Adipose tissue (tissue), 3 donors: Measurements from ENCODE around the gene SLC15A1. TPM values are rescaled to one million over a fixed set of nuclear protein-coding genes. Genes with fewer than 3 reads are reported as not detected.
"Not testable (repeated sequence)": the region's sequence is repeated elsewhere in the genome, so short reads cannot be mapped to it uniquely, and the experiment has no call there.

Experiments used
- H3K27ac ChIP-seq: one replicate; pipeline ENCODE4 v1.5.1; 2013; ENCODE audit warnings: low read depth, low read length
- WGBS, 3 donors: extraction: QIAGEN DNeasy Blood & Tissue Kit; methylation state at CpG; one replicate each; pipeline ENCODE4 v1.1.7; 2013; 5-methylcytosine and 5-hydroxymethylcytosine counted together
- polyA plus RNA-seq, 3 donors: library from polyadenylated mRNA; stranded (reverse); fragments of 200-250 nt; gene quantifications; one replicate each; pipeline ENCODE4 v1.2.3, GENCODE V29; 2013
- donor health status: healthy with polysubstance abuse.
- donor health status: Bipolar disorder and iron deficiency.
- donor health status: healthy.

SLC15A1 gene
- polyA plus RNA-seq, 3 donors: 0.09 to 1.8 TPM; not detected in 1

DNA sequence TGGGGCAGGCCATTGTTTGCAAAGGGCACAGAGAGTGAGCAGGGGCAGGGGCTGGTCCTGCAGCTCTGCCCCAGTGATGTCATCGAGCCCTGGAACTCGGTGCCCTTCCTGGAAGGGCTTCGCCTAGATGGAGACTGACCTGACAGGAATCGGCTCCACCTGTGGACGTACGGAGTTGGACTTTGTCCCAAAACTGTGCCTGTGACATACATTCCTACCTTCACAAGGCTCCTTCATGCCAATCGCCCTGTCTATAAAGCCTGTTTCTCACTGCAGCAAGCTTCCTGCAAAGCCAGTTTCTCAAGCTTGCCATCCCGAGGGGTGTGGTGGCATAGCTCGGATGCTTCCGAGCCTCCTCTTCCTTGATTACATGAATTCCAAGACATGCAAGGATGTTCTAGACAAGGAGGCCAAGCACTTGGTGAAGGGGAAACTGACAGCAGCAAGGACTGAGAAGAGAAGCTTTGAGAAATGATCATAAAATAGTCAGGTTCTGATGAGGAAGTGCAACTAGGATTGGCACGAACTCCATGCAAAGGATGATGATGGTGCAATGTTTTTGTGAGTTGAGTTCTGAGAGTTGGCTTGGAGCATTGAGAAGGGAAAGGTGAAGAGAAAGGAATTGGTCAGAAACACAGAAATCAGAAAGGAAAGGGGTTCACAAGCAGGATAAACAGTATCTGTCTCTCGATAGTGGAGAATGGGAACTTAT lies 101.9 kb downstream of the SLC15A1 start:
- H3K27ac ChIP-seq: no peak overlapping the region
- 42 to 82% (median 77%) methylated on average over 12 of the region's 12 CpGs for WGBS, 3 donors

DNA sequence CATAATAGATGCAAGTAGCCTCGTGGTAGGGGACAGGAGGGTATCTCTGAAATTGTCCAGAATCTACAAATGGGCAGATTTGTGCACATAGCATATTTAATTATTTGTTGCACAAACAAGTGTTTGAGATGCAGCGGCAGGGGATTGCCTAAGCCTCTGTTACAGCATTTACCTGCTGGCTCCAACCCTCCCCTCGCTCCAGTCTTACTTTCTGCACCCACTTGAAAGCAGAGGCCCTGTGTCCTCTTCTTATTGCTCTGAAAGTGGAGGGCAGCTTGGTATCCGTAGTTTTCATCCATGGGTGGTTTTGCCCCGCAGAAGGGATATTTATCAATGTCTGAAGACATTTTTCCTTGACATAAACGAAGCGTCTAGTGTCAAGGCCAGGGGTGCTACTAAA lies 102.6 kb downstream of the SLC15A1 start:
- 67 to 87% (median 87%) methylated on average over 7 of the region's 7 CpGs for WGBS, 3 donors
- no peak overlapping the region for H3K27ac ChIP-seq

- H3K27ac ChIP-seq: no peak overlapping the region
- 69 to 87% (median 87%) methylated on average over 3 of the region's 3 CpGs for WGBS, 3 donors
These were observed 103.8 kb downstream of the SLC15A1 start for GRCh38 chr13:98648686-98649085.

DNA sequence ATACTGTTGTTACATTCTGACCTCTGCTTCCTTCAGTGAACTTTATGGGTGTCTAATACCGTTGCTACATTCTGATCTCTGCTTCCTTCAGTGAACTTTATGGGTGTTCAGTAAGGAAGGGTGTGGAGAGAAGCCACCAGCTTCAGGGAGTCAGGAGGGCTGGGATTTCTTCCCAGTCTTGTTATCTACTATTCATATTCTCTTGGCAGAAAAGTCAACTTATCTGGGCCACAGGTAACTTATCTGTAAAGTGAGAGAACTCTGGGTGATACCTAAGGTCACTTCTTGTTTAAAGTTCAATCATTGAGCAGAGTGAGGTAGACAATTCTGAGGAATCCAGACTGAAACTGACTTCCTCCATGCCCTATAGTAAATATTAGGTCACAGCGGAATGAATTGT lies 104.3 kb downstream of the SLC15A1 start:
- 33 to 69% (median 61%) methylated on average over 2 of the region's 2 CpGs for WGBS, 3 donors
- no peak overlapping the region for H3K27ac ChIP-seq

GRCh38 chr13:98647121-98647520 lies 105.4 kb downstream of the SLC15A1 start:
- 86 to 97% (median 94%) methylated on average over 2 of the region's 2 CpGs for WGBS, 3 donors
- no peak overlapping the region for H3K27ac ChIP-seq

- WGBS, 3 donors: 77 to 85% (median 80%) methylated on average over 1 of the region's 1 CpG
- H3K27ac ChIP-seq: no peak overlapping the region
These were observed 109.0 kb downstream of the SLC15A1 start for GRCh38 chr13:98643479-98643878.

GRCh38 chr13:98641075-98641474 lies 111.4 kb downstream of the SLC15A1 start:
- no peak overlapping the region for H3K27ac ChIP-seq
- 92 to 93% (median 92%) methylated on average over 13 of the region's 13 CpGs for WGBS, 3 donors

- H3K27ac ChIP-seq: not testable (repeated sequence)
- WGBS, 3 donors: 87 to 95% (median 88%) methylated on average over 4 of the region's 4 CpGs
These were observed 112.7 kb downstream of the SLC15A1 start for GRCh38 chr13:98639785-98640184.

GRCh38 chr13:98638352-98638751 lies 114.1 kb downstream of the SLC15A1 start:
- WGBS, 3 donors: 92 to 95% (median 94%) methylated on average over 8 of the region's 8 CpGs
- H3K27ac ChIP-seq: not testable (repeated sequence)

Other genes starting within 250 kb of the SLC15A1 start
- gene STK24, start 175.6 kb downstream of the SLC15A1 start, polyA plus RNA-seq: 10 to 100 TPM; 30.4 to 65.9 (median 52.7) TPM
- 10 to 100 TPM; 21.2 to 57.2 (median 36.4) TPM for gene DOCK9, start 225.4 kb upstream of the SLC15A1 start, polyA plus RNA-seq